Measurements from ENCODE around the gene SPTB. TPM values are rescaled to one million over a fixed set of nuclear protein-coding genes. Genes with fewer than 3 reads are reported as not detected.

The SPTB gene
- total and polyA plus RNA-seq, 4 donors, result 1.1 to 7.9 (median 3.5) TPM

DNA sequence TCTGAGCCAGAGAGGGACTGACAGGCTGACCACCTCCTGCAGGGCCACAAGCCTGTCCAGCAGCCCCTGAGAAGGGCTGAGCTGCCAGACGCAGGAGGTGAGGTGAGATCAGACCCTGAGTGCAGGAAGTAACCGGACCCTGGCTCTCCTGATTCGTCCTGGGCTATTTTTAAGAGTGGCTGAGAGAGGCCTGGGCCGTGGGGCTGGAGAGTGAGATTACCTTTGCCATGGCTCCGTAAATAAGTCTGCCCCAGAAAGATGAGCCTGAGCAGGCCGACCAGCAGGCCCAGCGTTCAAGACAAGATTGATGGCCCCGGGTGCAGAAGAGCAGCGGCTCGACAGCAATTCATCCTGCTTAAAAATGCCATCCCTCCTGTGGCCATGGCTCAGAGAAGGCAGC, 54.2 kb downstream of the SPTB start:
- WGBS, 2 donors, result 70% methylated on average over 10 of the region's 10 CpGs
- H3K27ac ChIP-seq (ENCODE audit: low read depth in 1 of 2, low read length in 2 of 2), result no peak overlapping the region
- DNase-seq, result no peak
- H3K36me3 ChIP-seq (ENCODE audit: control insufficient read depth in 1 of 2, insufficient read depth in 2 of 2, low read length in 1 of 2), result no peaks in the 10 kb centered on the region
- no peak overlapping the region for H3K4me3 ChIP-seq (ENCODE audit: low read length in 2 of 2)
- no peaks in the 10 kb centered on the region for H3K9me3 ChIP-seq (ENCODE audit: control insufficient read depth, low read length)
- ATAC-seq (ENCODE audit: low FRiP score), result no peak
- H3K27me3 ChIP-seq (ENCODE audit: control insufficient read depth in 1 of 2, insufficient read depth in 2 of 2, low read length in 1 of 2), result no peaks in the 10 kb centered on the region
- intact Hi-C loops (cut with DNase I), result no loop called here
- H3K4me1 ChIP-seq (ENCODE audit: control insufficient read depth in 1 of 2, insufficient read depth in 2 of 2, low read length in 2 of 2), result no peaks in the 10 kb centered on the region

DNA sequence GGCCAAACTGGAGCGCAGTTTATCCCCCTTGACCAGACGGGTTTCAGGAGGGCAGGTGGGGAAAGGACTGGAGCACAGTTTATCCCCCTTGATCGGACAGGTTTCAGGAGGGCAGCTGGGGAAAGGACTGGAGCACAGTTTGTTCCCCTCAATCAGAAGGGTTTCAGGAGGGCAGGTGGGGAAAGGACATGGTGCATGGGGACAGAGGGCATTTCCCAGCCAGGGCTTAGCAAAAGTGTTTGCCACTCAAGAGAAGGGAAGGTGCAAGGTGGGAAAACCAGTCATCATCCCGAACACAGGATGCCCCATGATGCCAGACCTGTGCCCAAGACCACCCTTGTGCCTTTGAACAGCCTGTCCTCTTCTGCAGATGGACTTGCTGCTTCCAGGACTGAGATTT, 54.7 kb downstream of the SPTB start:
- WGBS, 2 donors, result 94 to 98% methylated on average over 4 of the region's 4 CpGs
- no peaks in the 10 kb centered on the region for H3K9me3 ChIP-seq (ENCODE audit: control insufficient read depth, low read length)
- no peaks in the 10 kb centered on the region for H3K27me3 ChIP-seq (ENCODE audit: control insufficient read depth in 1 of 2, insufficient read depth in 2 of 2, low read length in 1 of 2)
- ATAC-seq (ENCODE audit: low FRiP score) (no peak), DNase-seq (no peak)
- H3K4me1 ChIP-seq (ENCODE audit: control insufficient read depth in 1 of 2, insufficient read depth in 2 of 2, low read length in 2 of 2), result no peaks in the 10 kb centered on the region
- no peak overlapping the region for H3K27ac ChIP-seq (ENCODE audit: low read depth in 1 of 2, low read length in 2 of 2)
- intact Hi-C loops (cut with DNase I), result no loop called here
- no peak overlapping the region for H3K4me3 ChIP-seq (ENCODE audit: low read length in 2 of 2)
- H3K36me3 ChIP-seq (ENCODE audit: control insufficient read depth in 1 of 2, insufficient read depth in 2 of 2, low read length in 1 of 2), result no peaks in the 10 kb centered on the region

DNA sequence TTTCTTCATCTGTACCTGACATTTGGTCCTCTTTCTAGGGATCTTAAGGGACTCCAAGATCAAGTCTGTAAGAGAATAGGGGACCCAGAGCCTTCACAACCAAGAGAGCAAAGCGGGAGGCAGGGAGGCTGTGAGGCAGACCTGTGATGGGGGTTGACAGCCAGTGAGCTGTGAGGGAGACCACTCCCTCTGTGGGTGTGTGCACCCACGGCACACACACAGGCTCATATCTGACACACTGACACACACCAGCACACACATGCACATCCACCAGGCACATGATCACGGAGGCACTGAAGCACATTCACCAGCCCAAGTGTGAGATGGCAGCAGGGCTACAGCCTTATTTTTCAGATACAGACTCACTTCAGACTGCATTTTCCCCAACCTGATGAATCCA, 55.2 kb downstream of the SPTB start:
- Histone ChIP-seq H3K4me1 (ENCODE audit: control insufficient read depth in 1 of 2, insufficient read depth in 2 of 2, low read length in 2 of 2) (no peaks in the 10 kb centered on the region), H3K27me3 (ENCODE audit: control insufficient read depth in 1 of 2, insufficient read depth in 2 of 2, low read length in 1 of 2) (no peaks in the 10 kb centered on the region), H3K36me3 (ENCODE audit: control insufficient read depth in 1 of 2, insufficient read depth in 2 of 2, low read length in 1 of 2) (no peaks in the 10 kb centered on the region), H3K27ac (ENCODE audit: low read depth in 1 of 2, low read length in 2 of 2) (no peak overlapping the region), H3K9me3 (ENCODE audit: control insufficient read depth, low read length) (no peaks in the 10 kb centered on the region), H3K4me3 (ENCODE audit: low read length in 2 of 2) (no peak overlapping the region)
- intact Hi-C loops (cut with DNase I), result loop anchor here (5.0 kb wide), 2 partner anchors 68 to 158 kb away; no protein-coding TSS in a partner anchor
- DNase-seq, result no peak
- no peak for ATAC-seq (ENCODE audit: low FRiP score)
- 86 to 90% methylated on average over 3 of the region's 3 CpGs for WGBS, 2 donors

DNA sequence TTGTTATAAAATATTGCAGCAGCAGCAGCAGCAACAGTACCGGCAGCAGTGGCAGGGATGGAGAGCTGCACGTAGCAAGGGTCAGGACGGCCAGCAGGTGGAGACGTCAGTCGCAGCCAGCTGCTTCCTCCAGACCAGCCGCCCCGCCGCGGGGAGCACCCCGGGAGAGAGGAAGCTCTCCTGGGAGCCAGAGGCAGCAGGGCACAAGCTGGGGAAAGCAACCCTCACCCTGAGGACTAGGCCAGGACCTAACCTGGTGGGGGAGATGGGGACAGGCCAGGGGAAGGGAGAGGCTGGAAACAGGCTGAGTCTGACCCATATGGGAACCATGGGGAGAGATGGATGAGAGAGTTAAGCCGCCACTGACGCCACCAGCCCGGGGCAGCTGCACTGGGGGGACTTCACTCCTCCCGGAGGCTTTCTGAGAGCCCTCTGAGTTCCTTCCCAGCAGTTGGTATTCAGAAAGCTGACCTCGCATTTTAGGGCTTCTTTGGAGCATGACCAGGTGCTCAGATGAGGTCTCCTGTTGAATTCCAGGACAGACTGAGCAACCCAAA, 56.3 kb downstream of the SPTB start:
- no peak overlapping the region for H3K4me3 ChIP-seq (ENCODE audit: low read length in 2 of 2)
- no peaks in the 10 kb centered on the region for H3K36me3 ChIP-seq (ENCODE audit: control insufficient read depth in 1 of 2, insufficient read depth in 2 of 2, low read length in 1 of 2)
- no peaks in the 10 kb centered on the region for H3K4me1 ChIP-seq (ENCODE audit: control insufficient read depth in 1 of 2, insufficient read depth in 2 of 2, low read length in 2 of 2)
- no peaks in the 10 kb centered on the region for H3K27me3 ChIP-seq (ENCODE audit: control insufficient read depth in 1 of 2, insufficient read depth in 2 of 2, low read length in 1 of 2)
- H3K9me3 ChIP-seq (ENCODE audit: control insufficient read depth, low read length), result no peaks in the 10 kb centered on the region
- no peak overlapping the region for H3K27ac ChIP-seq (ENCODE audit: low read depth in 1 of 2, low read length in 2 of 2)
- peak; percentile 90 to 93 for DNase-seq
- WGBS, 2 donors, result 7 to 13% methylated on average over 8 to 15 of the region's 15 CpGs
- peak; percentile 83 for ATAC-seq (ENCODE audit: low FRiP score)
- intact Hi-C loops (cut with DNase I), result loop anchor here (5.0 kb wide), 2 partner anchors 69 to 159 kb away; no protein-coding TSS in a partner anchor

DNA sequence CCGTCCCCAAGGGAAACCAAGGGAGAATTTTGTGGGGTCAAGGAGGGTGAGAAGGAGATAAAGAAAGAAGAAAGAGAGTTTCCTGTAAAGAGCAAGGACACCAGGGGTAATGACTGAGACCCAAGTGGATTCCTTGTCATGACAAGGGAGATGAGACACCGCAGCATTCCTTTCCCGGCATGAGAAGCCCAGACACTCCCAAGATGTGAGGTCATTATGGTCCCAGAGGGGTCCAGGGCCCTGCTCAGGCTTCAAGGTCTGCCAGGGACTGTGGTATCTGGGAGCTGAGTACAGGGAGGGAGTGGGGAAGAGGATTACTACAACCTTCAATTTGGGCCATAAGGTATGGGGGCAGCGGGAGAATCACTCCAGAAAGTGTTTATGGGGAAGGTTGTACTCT, 58.1 kb downstream of the SPTB start:
- DNase-seq (no peak), ATAC-seq (ENCODE audit: low FRiP score) (no peak)
- H3K4me3 ChIP-seq (ENCODE audit: low read length in 2 of 2), result no peak overlapping the region
- no peaks in the 10 kb centered on the region for H3K27me3 ChIP-seq (ENCODE audit: control insufficient read depth in 1 of 2, insufficient read depth in 2 of 2, low read length in 1 of 2)
- intact Hi-C loops (cut with DNase I), result loop anchor here (5.0 kb wide), 2 partner anchors 71 to 161 kb away; no protein-coding TSS in a partner anchor
- no peaks in the 10 kb centered on the region for H3K4me1 ChIP-seq (ENCODE audit: control insufficient read depth in 1 of 2, insufficient read depth in 2 of 2, low read length in 2 of 2)
- 85 to 86% methylated on average over 4 of the region's 4 CpGs for WGBS, 2 donors
- no peaks in the 10 kb centered on the region for H3K9me3 ChIP-seq (ENCODE audit: control insufficient read depth, low read length)
- no peaks in the 10 kb centered on the region for H3K36me3 ChIP-seq (ENCODE audit: control insufficient read depth in 1 of 2, insufficient read depth in 2 of 2, low read length in 1 of 2)
- no peak overlapping the region for H3K27ac ChIP-seq (ENCODE audit: low read depth in 1 of 2, low read length in 2 of 2)

DNA sequence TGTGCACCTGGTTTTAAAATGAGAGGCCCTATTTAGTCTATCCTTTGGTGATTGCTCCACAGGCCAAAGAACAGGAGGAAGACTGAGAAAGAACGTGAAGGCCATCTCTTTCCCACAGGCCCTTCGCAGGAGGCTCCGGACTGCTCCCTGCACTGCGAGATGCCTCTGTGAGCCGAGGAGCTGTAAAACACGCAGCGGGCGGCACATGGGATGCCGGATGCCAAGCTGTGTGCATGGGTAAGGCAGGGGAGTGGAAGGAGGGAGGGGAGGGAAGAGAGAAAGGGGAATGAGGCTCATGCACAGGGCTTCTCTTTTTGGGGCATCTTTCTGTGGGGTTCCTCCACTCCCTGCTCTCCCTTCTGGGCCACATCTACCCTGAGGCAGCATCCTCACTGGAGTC, 61.6 kb downstream of the SPTB start:
- no peak for DNase-seq
- Histone ChIP-seq H3K4me1 (ENCODE audit: control insufficient read depth in 1 of 2, insufficient read depth in 2 of 2, low read length in 2 of 2) (no peaks in the 10 kb centered on the region), H3K27ac (ENCODE audit: low read depth in 1 of 2, low read length in 2 of 2) (no peak overlapping the region), H3K36me3 (ENCODE audit: control insufficient read depth in 1 of 2, insufficient read depth in 2 of 2, low read length in 1 of 2) (no peaks in the 10 kb centered on the region), H3K4me3 (ENCODE audit: low read length in 2 of 2) (no peak overlapping the region), H3K27me3 (ENCODE audit: control insufficient read depth in 1 of 2, insufficient read depth in 2 of 2, low read length in 1 of 2) (no peaks in the 10 kb centered on the region), H3K9me3 (ENCODE audit: control insufficient read depth, low read length) (no peaks in the 10 kb centered on the region)
- intact Hi-C loops (cut with DNase I), result no loop called here
- ATAC-seq (ENCODE audit: low FRiP score), result no peak
- 32 to 42% methylated on average over 9 of the region's 9 CpGs for WGBS, 2 donors

DNA sequence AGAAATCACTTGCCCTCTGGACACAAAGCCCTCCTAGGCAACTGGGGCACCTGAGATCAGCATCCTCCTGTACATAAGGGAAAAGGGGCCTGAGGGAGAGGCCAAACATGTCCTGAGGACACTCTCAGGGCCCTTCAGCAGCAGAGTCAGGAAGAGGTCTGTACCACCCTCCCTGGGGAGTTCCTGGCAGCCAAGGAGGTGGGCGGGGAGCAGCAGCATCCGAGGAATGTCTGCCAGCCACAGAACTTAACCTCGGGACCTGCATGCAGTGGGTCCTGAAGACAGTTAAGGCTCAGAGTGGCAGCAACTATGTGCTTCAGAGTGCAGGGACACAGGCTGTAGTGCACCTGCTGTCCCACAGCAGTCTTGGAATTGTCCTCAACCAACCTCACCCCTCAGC, 62.1 kb downstream of the SPTB start:
- Histone ChIP-seq H3K4me1 (ENCODE audit: control insufficient read depth in 1 of 2, insufficient read depth in 2 of 2, low read length in 2 of 2) (no peaks in the 10 kb centered on the region), H3K36me3 (ENCODE audit: control insufficient read depth in 1 of 2, insufficient read depth in 2 of 2, low read length in 1 of 2) (no peaks in the 10 kb centered on the region), H3K27ac (ENCODE audit: low read depth in 1 of 2, low read length in 2 of 2) (no peak overlapping the region), H3K27me3 (ENCODE audit: control insufficient read depth in 1 of 2, insufficient read depth in 2 of 2, low read length in 1 of 2) (no peaks in the 10 kb centered on the region), H3K9me3 (ENCODE audit: control insufficient read depth, low read length) (no peaks in the 10 kb centered on the region), H3K4me3 (ENCODE audit: low read length in 2 of 2) (no peak overlapping the region)
- ATAC-seq (ENCODE audit: low FRiP score) (no peak), DNase-seq (no peak)
- WGBS, 2 donors, result 32 to 39% methylated on average over 3 of the region's 3 CpGs
- intact Hi-C loops (cut with DNase I), result no loop called here

DNA sequence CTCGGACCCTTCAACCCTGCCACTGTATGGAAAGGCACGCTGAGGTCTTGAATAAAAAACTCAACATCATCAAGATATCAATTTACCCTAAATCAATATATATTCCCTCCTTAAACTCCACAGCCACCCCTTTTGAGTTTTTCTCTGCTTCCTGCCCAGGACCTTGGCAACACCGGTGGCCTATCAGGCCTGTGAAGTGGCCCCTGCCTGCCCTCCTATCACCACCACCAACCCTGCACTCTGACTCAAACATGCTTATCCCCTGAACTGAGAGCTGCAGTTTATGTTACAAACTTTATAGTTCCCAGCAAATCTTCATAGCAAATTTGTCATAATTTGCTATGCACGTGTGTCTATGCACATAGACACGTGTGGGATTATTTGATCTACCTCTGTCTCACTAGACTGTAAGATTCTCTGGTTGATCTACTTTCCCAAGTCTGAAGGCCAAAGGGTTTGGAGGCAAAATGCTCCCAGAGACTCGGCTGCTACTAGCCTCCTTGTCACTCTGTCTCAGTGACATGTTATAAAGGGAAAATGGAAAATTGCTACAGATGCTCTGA, 63.4 kb downstream of the SPTB start:
- no peak overlapping the region for H3K27ac ChIP-seq (ENCODE audit: low read depth in 1 of 2, low read length in 2 of 2)
- H3K4me3 ChIP-seq (ENCODE audit: low read length in 2 of 2), result no peak overlapping the region
- H3K27me3 ChIP-seq (ENCODE audit: control insufficient read depth in 1 of 2, insufficient read depth in 2 of 2, low read length in 1 of 2), result no peaks in the 10 kb centered on the region
- no peak for ATAC-seq (ENCODE audit: low FRiP score)
- WGBS, 2 donors, result 79% methylated on average over 6 of the region's 6 CpGs
- DNase-seq, result no peak
- intact Hi-C loops (cut with DNase I), result no loop called here
- peaks cover 0 to 2% of the 10 kb centered on the region in 2 donors for H3K4me1 ChIP-seq (ENCODE audit: control insufficient read depth in 1 of 2, insufficient read depth in 2 of 2, low read length in 2 of 2)
- no peaks in the 10 kb centered on the region for H3K9me3 ChIP-seq (ENCODE audit: control insufficient read depth, low read length)
- no peaks in the 10 kb centered on the region for H3K36me3 ChIP-seq (ENCODE audit: control insufficient read depth in 1 of 2, insufficient read depth in 2 of 2, low read length in 1 of 2)

DNA sequence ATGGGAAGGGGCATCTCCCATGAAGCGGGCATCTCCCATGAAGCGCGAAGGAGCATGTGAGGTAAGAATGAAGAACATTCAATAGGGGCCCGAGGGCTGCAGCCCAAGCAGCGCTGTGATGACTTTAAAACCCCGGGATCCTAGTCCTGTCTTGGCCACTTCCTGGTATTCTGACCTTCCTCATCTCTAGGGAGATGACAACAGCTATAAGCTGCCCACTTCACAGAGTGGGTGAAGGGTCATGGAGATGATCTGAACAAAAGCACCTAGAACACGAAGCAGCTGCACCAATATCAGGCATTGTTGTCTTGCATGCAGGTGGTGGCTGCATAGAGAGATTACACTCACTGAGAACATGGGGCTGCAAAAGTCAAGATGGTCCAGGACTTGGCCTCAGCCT, 64.5 kb downstream of the SPTB start:
- Histone ChIP-seq H3K27me3 (ENCODE audit: control insufficient read depth in 1 of 2, insufficient read depth in 2 of 2, low read length in 1 of 2) (no peaks in the 10 kb centered on the region), H3K27ac (ENCODE audit: low read depth in 1 of 2, low read length in 2 of 2) (no peak overlapping the region), H3K4me3 (ENCODE audit: low read length in 2 of 2) (no peak overlapping the region), H3K36me3 (ENCODE audit: control insufficient read depth in 1 of 2, insufficient read depth in 2 of 2, low read length in 1 of 2) (no peaks in the 10 kb centered on the region), H3K4me1 (ENCODE audit: control insufficient read depth in 1 of 2, insufficient read depth in 2 of 2, low read length in 2 of 2) (peaks cover 0 to 2% of the 10 kb centered on the region in 2 donors), H3K9me3 (ENCODE audit: control insufficient read depth, low read length) (no peaks in the 10 kb centered on the region)
- intact Hi-C loops (cut with DNase I), result no loop called here
- no peak for DNase-seq
- 93 to 96% methylated on average over 7 of the region's 7 CpGs for WGBS, 2 donors
- ATAC-seq (ENCODE audit: low FRiP score), result no peak
